Panc1 (cell line): ENCODE data around the gene OVOL3.

Source experiments
- POLR2AphosphoS5 ChIP-seq: IDR thresholded peaks from 2 replicates; pipeline ENCODE4 v1.6.1; 2012; ENCODE audit warnings: mild to moderate bottlenecking, low read depth, low read length, moderate library complexity
- TF ChIP-seq, protein P1 (sequence below): fragments of 450-650 bp; IDR thresholded peaks from 2 replicates; pipeline ENCODE4 v1.5.1; 2017; ENCODE audit warnings: mild to moderate bottlenecking

DNA sequence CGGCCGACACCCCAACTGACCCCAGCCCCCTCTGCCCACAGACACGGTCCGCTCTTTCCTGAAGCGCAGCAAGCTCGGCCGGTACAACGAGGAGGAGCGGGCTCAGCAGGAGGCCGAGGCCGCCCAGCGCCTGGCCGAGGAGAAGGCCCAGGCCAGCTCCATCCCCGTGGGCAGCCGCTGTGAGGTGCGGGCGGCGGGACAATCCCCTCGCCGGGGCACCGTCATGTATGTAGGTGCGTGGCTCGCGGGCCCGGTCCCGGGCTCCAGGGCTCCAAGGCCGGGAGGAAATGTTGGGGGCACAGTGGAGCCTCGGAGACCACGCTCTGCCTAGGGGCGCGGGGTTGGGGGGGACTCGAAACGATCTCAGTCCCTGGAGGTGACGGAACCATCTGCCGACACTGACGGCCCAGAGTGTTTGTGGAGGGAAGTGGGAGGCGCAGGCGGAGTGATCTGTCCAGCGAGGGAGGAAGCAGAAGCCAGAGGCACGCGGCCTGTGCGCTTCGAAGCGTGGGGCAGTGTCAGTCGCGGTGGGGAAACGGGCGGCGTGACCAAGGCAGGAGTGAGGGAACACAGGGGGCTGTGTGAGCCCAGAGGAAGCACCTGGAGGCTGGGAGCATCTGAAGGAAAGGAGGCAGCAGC is 10.7 kb downstream of the OVOL3 start:
- TF ChIP-seq, protein P1, sequence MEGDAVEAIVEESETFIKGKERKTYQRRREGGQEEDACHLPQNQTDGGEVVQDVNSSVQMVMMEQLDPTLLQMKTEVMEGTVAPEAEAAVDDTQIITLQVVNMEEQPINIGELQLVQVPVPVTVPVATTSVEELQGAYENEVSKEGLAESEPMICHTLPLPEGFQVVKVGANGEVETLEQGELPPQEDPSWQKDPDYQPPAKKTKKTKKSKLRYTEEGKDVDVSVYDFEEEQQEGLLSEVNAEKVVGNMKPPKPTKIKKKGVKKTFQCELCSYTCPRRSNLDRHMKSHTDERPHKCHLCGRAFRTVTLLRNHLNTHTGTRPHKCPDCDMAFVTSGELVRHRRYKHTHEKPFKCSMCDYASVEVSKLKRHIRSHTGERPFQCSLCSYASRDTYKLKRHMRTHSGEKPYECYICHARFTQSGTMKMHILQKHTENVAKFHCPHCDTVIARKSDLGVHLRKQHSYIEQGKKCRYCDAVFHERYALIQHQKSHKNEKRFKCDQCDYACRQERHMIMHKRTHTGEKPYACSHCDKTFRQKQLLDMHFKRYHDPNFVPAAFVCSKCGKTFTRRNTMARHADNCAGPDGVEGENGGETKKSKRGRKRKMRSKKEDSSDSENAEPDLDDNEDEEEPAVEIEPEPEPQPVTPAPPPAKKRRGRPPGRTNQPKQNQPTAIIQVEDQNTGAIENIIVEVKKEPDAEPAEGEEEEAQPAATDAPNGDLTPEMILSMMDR: no peak
- TF ChIP-seq POLR2AphosphoS5: no peak
